ENCODE measurements around the gene CHI3L1.

The CHI3L1 gene

DNA sequence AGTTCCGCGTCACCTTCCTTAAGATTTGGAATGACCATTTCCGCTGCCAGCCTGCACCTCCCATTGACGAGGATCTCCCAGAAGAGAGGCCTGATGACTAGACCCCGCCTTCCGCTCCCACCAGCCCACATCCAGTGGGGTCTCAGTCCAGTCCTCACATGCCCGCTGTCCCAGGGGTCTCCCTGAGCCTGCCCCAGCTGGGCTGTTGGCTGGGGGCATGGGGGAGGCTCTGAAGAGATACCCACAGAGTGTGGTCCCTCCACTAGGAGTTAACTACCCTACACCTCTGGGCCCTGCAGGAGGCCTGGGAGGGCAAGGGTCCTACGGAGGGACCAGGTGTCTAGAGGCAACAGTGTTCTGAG lies 20.7 kb downstream of the CHI3L1 start:
- H2AFZ ChIP-seq (ENCODE audit: low read depth, low read length, severe bottlenecking) = no peak overlapping the region
- H3K4me2 ChIP-seq (ENCODE audit: low read depth, low read length, poor library complexity, severe bottlenecking) = no peak overlapping the region
- H3K9me2 ChIP-seq (replicated peaks; ENCODE audit: insufficient read depth, low read length) = no peaks in the 10 kb centered on the region
- no peaks in the 10 kb centered on the region for H3F3A ChIP-seq (ENCODE audit: insufficient read depth)
- H3K27ac ChIP-seq (ENCODE audit: low read depth, low read length) = no peak overlapping the region
- no peak overlapping the region for H3K4me3 ChIP-seq (ENCODE audit: insufficient read depth, low read length, poor library complexity, severe bottlenecking)
- H3K9ac ChIP-seq (ENCODE audit: low read length) = no peak overlapping the region
- no peaks in the 10 kb centered on the region for H3K9me3 ChIP-seq (ENCODE audit: insufficient read depth, low read length)
- H3K36me3 ChIP-seq (ENCODE audit: low read length) = no peaks in the 10 kb centered on the region
- TF ChIP-seq, protein P1, sequence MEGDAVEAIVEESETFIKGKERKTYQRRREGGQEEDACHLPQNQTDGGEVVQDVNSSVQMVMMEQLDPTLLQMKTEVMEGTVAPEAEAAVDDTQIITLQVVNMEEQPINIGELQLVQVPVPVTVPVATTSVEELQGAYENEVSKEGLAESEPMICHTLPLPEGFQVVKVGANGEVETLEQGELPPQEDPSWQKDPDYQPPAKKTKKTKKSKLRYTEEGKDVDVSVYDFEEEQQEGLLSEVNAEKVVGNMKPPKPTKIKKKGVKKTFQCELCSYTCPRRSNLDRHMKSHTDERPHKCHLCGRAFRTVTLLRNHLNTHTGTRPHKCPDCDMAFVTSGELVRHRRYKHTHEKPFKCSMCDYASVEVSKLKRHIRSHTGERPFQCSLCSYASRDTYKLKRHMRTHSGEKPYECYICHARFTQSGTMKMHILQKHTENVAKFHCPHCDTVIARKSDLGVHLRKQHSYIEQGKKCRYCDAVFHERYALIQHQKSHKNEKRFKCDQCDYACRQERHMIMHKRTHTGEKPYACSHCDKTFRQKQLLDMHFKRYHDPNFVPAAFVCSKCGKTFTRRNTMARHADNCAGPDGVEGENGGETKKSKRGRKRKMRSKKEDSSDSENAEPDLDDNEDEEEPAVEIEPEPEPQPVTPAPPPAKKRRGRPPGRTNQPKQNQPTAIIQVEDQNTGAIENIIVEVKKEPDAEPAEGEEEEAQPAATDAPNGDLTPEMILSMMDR (IDR thresholded peaks at IDR 0.05; ENCODE audit: insufficient read depth, low read length, poor library complexity, severe bottlenecking) = no peak
- TF ChIP-seq EZH2phosphoT487 (conservative IDR thresholded peaks at IDR 0.05; ENCODE audit: low read length) = no peak
- H3K79me2 ChIP-seq (ENCODE audit: insufficient read depth, low read length) = no peaks in the 10 kb centered on the region
- H4K20me1 ChIP-seq (ENCODE audit: low read depth, low read length) = no peaks in the 10 kb centered on the region
- no peaks in the 10 kb centered on the region for H3K27me3 ChIP-seq (ENCODE audit: low read length)

DNA sequence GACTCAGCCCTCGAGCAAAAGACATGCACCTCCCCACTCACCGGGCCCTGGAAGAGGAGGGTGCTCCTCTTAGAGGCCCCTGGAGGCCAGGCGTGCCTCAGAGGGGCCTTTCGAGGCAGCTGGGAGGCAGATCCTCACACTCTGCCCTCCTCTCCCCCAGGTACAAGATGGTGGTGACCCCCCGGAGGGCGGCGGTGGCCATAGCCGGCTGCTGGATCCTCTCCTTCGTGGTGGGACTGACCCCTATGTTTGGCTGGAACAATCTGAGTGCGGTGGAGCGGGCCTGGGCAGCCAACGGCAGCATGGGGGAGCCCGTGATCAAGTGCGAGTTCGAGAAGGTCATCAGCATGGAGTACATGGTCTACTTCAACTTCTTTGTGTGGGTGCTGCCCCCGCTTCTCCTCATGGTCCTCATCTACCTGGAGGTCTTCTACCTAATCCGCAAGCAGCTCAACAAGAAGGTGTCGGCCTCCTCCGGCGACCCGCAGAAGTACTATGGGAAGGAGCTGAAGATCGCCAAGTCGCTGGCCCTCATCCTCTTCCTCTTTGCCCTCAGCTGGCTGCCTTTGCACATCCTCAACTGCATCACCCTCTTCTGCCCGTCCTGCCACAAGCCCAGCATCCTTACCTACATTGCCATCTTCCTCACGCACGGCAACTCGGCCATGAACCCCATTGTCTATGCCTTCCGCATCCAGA lies 21.3 kb downstream of the CHI3L1 start:
- Histone ChIP-seq H3F3A (ENCODE audit: insufficient read depth) (no peaks in the 10 kb centered on the region), H3K9me2 (replicated peaks; ENCODE audit: insufficient read depth, low read length) (no peaks in the 10 kb centered on the region), H3K27me3 (ENCODE audit: low read length) (no peaks in the 10 kb centered on the region), H3K36me3 (ENCODE audit: low read length) (no peaks in the 10 kb centered on the region), H2AFZ (ENCODE audit: low read depth, low read length, severe bottlenecking) (no peak overlapping the region), H3K9ac (ENCODE audit: low read length) (no peak overlapping the region), H3K9me3 (ENCODE audit: insufficient read depth, low read length) (no peaks in the 10 kb centered on the region), H3K79me2 (ENCODE audit: insufficient read depth, low read length) (no peaks in the 10 kb centered on the region), H3K4me3 (ENCODE audit: insufficient read depth, low read length, poor library complexity, severe bottlenecking) (no peak overlapping the region), H3K27ac (ENCODE audit: low read depth, low read length) (no peak overlapping the region), H4K20me1 (ENCODE audit: low read depth, low read length) (no peaks in the 10 kb centered on the region), H3K4me2 (ENCODE audit: low read depth, low read length, poor library complexity, severe bottlenecking) (no peak overlapping the region)
- TF ChIP-seq, protein P1 (IDR thresholded peaks at IDR 0.05; ENCODE audit: insufficient read depth, low read length, poor library complexity, severe bottlenecking) = no peak

DNA sequence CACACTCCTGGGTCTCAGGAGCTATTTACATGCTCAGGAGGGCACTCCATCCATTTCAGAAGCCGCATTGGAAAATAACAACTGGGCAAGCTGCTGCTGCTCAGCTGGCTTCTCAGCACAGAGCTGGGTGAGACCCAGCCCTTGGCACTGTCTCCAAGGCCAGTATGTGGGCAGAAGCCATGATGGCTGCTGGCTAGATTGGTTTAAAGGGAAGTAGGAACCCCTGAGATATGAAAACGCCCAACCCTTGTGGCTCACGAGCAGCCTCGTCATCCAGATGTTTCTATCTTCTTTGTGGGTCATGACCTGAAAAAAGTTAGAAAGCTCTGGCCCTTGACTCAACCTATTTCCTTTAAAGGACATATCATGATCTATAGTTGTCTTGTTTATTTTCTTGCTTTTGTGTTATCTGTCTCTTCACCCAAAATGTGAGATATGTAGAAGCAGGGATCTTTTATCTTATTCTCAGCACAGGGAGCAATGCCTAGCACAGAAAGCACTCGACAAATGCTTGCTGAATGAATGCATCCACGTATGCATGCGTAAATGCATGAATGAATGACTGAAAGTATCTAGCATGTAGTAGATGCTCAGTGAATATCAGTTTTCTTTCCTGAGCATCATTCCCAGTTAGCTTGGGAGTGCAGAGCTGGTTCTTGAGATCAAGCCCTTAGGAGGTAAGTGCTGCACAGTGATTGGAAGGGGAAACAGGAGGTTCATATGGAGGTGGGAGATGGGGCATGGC lies 22.4 kb downstream of the CHI3L1 start:
- no peak overlapping the region for H3K4me3 ChIP-seq (ENCODE audit: insufficient read depth, low read length, poor library complexity, severe bottlenecking)
- no peaks in the 10 kb centered on the region for H3F3A ChIP-seq (ENCODE audit: insufficient read depth)
- no peaks in the 10 kb centered on the region for H3K36me3 ChIP-seq (ENCODE audit: low read length)
- no peaks in the 10 kb centered on the region for H3K27me3 ChIP-seq (ENCODE audit: low read length)
- H3K4me2 ChIP-seq (ENCODE audit: low read depth, low read length, poor library complexity, severe bottlenecking) = no peak overlapping the region
- H3K79me2 ChIP-seq (ENCODE audit: insufficient read depth, low read length) = no peaks in the 10 kb centered on the region
- H3K27ac ChIP-seq (ENCODE audit: low read depth, low read length) = no peak overlapping the region
- TF ChIP-seq EZH2phosphoT487 (conservative IDR thresholded peaks at IDR 0.05; ENCODE audit: low read length) = no peak
- TF ChIP-seq, protein P1 (IDR thresholded peaks at IDR 0.05; ENCODE audit: insufficient read depth, low read length, poor library complexity, severe bottlenecking) = no peak
- H3K9ac ChIP-seq (ENCODE audit: low read length) = no peak overlapping the region
- H2AFZ ChIP-seq (ENCODE audit: low read depth, low read length, severe bottlenecking) = no peak overlapping the region
- no peaks in the 10 kb centered on the region for H3K9me2 ChIP-seq (replicated peaks; ENCODE audit: insufficient read depth, low read length)
- H4K20me1 ChIP-seq (ENCODE audit: low read depth, low read length) = no peaks in the 10 kb centered on the region
- no peaks in the 10 kb centered on the region for H3K9me3 ChIP-seq (ENCODE audit: insufficient read depth, low read length)

Measured in SU-DHL-6 (cell line).